SK-N-SH (cell line): ENCODE measurements around the gene KCNJ2. TPM values are rescaled to one million over a fixed set of nuclear protein-coding genes. Genes with fewer than 3 reads are reported as not detected.

ENCODE experiments used
- CTCF ChIA-PET: fragments of 300-600, 350-600 bp; formaldehyde crosslinking; extraction: SDS; loops from one replicate; lab custom pipeline; 2021; lab: Yijun Ruan, JAX
- POLR2A ChIA-PET: fragments of 350-600 bp; sonication (Branson Sonifier 250); formaldehyde crosslinking; extraction: SDS; loops from one replicate; lab custom pipeline; 2020; ENCODE audit warnings: antibody characterized with exemption, inconsistent platforms; lab: Yijun Ruan, JAX
- DNase-seq: peaks from one replicate; pipeline ENCODE4 v3.0.0; 2012
- H2AFZ ChIP-seq: fragments of 200-600 bp; sonication (generic); 2 replicates; pipeline ENCODE4 v1.8.1; 2016; ENCODE audit warnings: antibody characterized with exemption, mild to moderate bottlenecking, low read depth
- H3F3A ChIP-seq: fragments of 200-600 bp; sonication (generic); replicated peaks from 2 replicates; pipeline ENCODE3; 2016; ENCODE audit warnings: antibody characterized with exemption, mild to moderate bottlenecking; ENCODE audit not compliant: insufficient read depth
- H3K27ac ChIP-seq, 2 experiments: fragments of 200-500 bp in 1 of 2; fragments of 200-600 bp in 1 of 2; sonication (Bioruptor generic) in 1 of 2; sonication (generic), shearing (Covaris generic) in 1 of 2; 2 replicates each; pipeline versions ENCODE4 v1.5.1 to v1.6.1; 2014 to 2016; ENCODE audit warnings: low read depth in 2 of 2, inconsistent platforms in 1 of 2, low read length in 1 of 2, mild to moderate bottlenecking in 1 of 2, mixed read lengths in 1 of 2
- H3K27me3 ChIP-seq: fragments of 200-600 bp; sonication (generic), shearing (Covaris generic); 2 replicates; pipeline ENCODE4 v1.6.1; 2016; ENCODE audit warnings: mixed run types; ENCODE audit not compliant: insufficient read depth
- H3K36me3 ChIP-seq, 2 experiments: fragments of 200-500 bp in 1 of 2; fragments of 200-600 bp in 1 of 2; sonication (Bioruptor generic) in 1 of 2; sonication (generic) in 1 of 2; replicated peaks in 1 of 2; 2 replicates each; pipeline versions ENCODE3 to v1.5.1; 2014 to 2016; ENCODE audit warnings: low read length in 1 of 2, mild to moderate bottlenecking in 1 of 2; ENCODE audit not compliant: insufficient read depth in 2 of 2, control insufficient read depth in 1 of 2
- H3K4me1 ChIP-seq, 2 experiments: fragments of 200-500 bp in 1 of 2; fragments of 200-600 bp in 1 of 2; sonication (Bioruptor generic) in 1 of 2; sonication (generic), shearing (Covaris generic) in 1 of 2; 2 replicates each; pipeline versions ENCODE4 v1.5.1 to v1.6.1; 2014 to 2016; ENCODE audit warnings: low read depth in 1 of 2, low read length in 1 of 2, mixed run types in 1 of 2; ENCODE audit not compliant: insufficient read depth in 2 of 2, control insufficient read depth in 1 of 2
- H3K4me2 ChIP-seq: fragments of 200-600 bp; sonication (generic), shearing (Covaris generic); 2 replicates; pipeline ENCODE4 v1.6.1; 2017; ENCODE audit warnings: mixed run types
- H3K4me3 ChIP-seq, 2 experiments: fragments of 200-500 bp in 1 of 2; fragments of 200-600 bp in 1 of 2; sonication (Bioruptor generic) in 1 of 2; sonication (generic), shearing (Covaris generic) in 1 of 2; 2 replicates each; pipeline versions ENCODE4 v1.5.1 to v1.8.1; 2014 to 2016; ENCODE audit warnings: low read depth in 2 of 2, inconsistent platforms in 1 of 2, low read length in 1 of 2, mild to moderate bottlenecking in 1 of 2, mixed read lengths in 1 of 2, moderate library complexity in 1 of 2
- H3K79me2 ChIP-seq: fragments of 200-600 bp; sonication (generic); 2 replicates; pipeline ENCODE4 v1.8.1; 2017; ENCODE audit warnings: mild to moderate bottlenecking; ENCODE audit not compliant: insufficient read depth
- H3K9ac ChIP-seq: fragments of 200-600 bp; sonication (generic); 2 replicates; pipeline ENCODE4 v1.6.1; 2017; ENCODE audit warnings: mixed run types
- H3K9me2 ChIP-seq: fragments of 200-600 bp; sonication (generic); 2 replicates; pipeline ENCODE4 v1.6.1; 2017; ENCODE audit warnings: mixed run types
- H3K9me3 ChIP-seq: fragments of 200-600 bp; sonication (generic); 2 replicates; pipeline ENCODE4 v1.6.1; 2017; ENCODE audit warnings: mixed run types, mild to moderate bottlenecking, moderate library complexity
- H4K20me1 ChIP-seq: fragments of 200-600 bp; sonication (generic); 2 replicates; pipeline ENCODE4 v1.6.1; 2017; ENCODE audit warnings: mild to moderate bottlenecking, mixed run types; ENCODE audit not compliant: insufficient read depth
- FOSL2 ChIP-seq: IDR thresholded peaks from 2 replicates; pipeline ENCODE4 v1.4.0; 2012; ENCODE audit warnings: low read depth, mild to moderate bottlenecking, moderate library complexity, borderline replicate concordance
- FOXM1 ChIP-seq: IDR thresholded peaks from 2 replicates; pipeline ENCODE4 v1.4.0; 2012; ENCODE audit warnings: low read depth, mild to moderate bottlenecking
- RFX5 ChIP-seq: IDR thresholded peaks from 2 replicates; pipeline ENCODE4 v1.6.1; 2012; ENCODE audit warnings: mild to moderate bottlenecking, improper control_type of control experiment, low read length
- TAF1 ChIP-seq: IDR thresholded peaks from 2 replicates; pipeline ENCODE4 v1.6.1; 2012; ENCODE audit warnings: low read depth, mild to moderate bottlenecking, low read length, moderate library complexity, borderline replicate concordance
- TEAD4 ChIP-seq: IDR thresholded peaks from 2 replicates; pipeline ENCODE4 v1.4.0; 2012; ENCODE audit warnings: mild to moderate bottlenecking, borderline replicate concordance; ENCODE audit not compliant: insufficient read depth
- YY1 ChIP-seq: IDR thresholded peaks from 2 replicates; pipeline ENCODE4 v1.4.0; 2012; ENCODE audit warnings: low read depth, mild to moderate bottlenecking
- WGBS: methylation state at CpG from one replicate; pipeline ENCODE4 v1.1.6; 2017; ENCODE audit warnings: low lambda C conversion rate; 5-methylcytosine and 5-hydroxymethylcytosine counted together
- polyA plus RNA-seq, 3 experiments: library from polyadenylated mRNA; depleted of rRNA; stranded (reverse); fragments of >200 nt; gene quantifications; 2 replicates each; pipeline ENCODE4 v1.2.3, GENCODE V29; 2012
- TF ChIP-seq, protein P1 (sequence below): IDR thresholded peaks from 2 replicates; pipeline ENCODE4; 2012
- TF ChIP-seq, protein P2 (sequence below): fragments of 150-350 bp; IDR thresholded peaks from 2 replicates; pipeline ENCODE4 v1.6.1; 2016; ENCODE audit warnings: mild to moderate bottlenecking, low read depth, low read length
- TF ChIP-seq, protein P3 (sequence below): IDR thresholded peaks from 2 replicates; pipeline ENCODE4 v1.4.0; 2012; ENCODE audit warnings: low read depth

KCNJ2 gene
- polyA plus RNA-seq, 1 of the 3 experiments (the other 2 are of a cell fraction) = 0.21 TPM

DNA sequence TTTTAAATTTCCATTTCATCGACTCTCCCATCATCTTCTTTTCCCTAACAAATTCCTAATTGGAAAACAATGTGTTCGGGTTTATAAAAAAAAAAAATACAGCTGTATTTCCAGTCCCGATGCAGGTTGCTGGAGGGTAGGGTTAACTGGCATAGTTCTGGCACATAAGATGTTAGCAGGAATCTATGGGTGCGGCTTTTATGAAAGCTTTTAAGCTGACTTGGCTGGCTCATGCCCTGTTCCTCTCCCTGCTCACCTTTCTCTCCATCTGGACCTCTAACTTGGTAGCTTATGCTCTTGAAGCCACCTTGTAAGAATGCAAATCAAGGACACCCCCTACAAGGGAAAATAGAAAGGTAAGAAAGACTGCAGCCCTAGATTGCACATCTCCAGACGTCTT lies 33.2 kb upstream of the KCNJ2 start:
- H3K36me3 ChIP-seq = no peaks in the 10 kb centered on the region
- no peaks in the 10 kb centered on the region for H3K9me2 ChIP-seq
- ChIA-PET POLR2A (interaction anchor here (0.6 kb wide), 1 partner anchor 285 kb away, joined by 3 read pairs; no protein-coding TSS in a partner anchor), CTCF (interaction anchor here (0.6 to 1.4 kb wide), 5 partner anchors 8 to 529 kb away, joined by 3 to 8 read pairs (median 3); no protein-coding TSS in a partner anchor)
- H3F3A ChIP-seq = no peaks in the 10 kb centered on the region
- H3K4me3 ChIP-seq = no peak overlapping the region
- no peaks in the 10 kb centered on the region for H4K20me1 ChIP-seq
- DNase-seq = no peak
- peaks cover 0 to 2% of the 10 kb centered on the region in 2 experiments; a peak in 2 of 4 replicates for H3K4me1 ChIP-seq
- H3K27ac ChIP-seq = no peak overlapping the region
- no peaks in the 10 kb centered on the region for H3K9me3 ChIP-seq
- no peak overlapping the region for H2AFZ ChIP-seq
- H3K9ac ChIP-seq = no peak overlapping the region
- H3K79me2 ChIP-seq = no peaks in the 10 kb centered on the region
- TF ChIP-seq YY1 (no peak), FOSL2 (no peak)
- TF ChIP-seq, all 33 proteins: peak for 0
- H3K27me3 ChIP-seq = no peaks in the 10 kb centered on the region
- H3K4me2 ChIP-seq = no peak overlapping the region
- 90% methylated on average over 5 of the region's 5 CpGs for WGBS

DNA sequence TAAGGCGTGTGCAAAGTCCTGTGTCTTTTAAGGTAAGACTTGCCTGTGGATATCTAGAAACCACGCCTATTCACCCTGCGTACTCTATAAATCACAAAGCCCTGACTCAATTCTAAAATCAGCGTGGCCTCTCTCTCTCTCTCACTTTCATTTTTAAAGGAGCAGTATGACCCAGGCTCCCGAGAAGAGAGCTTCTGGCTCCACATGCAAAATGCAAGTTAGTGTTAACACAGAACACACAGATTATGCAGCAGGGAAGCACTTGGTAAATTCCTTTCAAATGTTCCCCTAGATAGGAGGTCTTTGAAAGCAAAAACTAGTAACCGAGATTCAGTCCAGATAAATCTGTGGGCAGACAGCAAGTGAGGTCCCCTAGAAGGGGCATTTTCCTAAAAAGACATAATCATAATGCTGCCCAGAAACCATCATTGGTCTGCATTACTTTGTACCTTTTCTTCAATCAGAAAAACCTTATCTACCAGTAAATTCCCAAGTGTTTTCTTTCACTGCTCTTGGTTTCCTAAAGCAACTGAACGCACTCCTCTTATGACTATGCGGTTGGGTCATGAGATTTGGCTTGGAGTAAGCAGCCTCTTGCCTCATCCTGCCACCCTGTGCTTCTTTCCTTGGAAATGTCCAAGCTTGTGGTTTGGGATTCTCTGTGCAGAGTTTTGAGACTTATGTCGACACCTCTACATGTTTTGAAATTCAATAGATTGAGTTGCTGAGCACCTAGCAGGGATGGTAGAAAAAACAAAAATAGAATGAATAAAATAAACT lies 31.7 kb upstream of the KCNJ2 start:
- no peaks in the 10 kb centered on the region for H3K9me2 ChIP-seq
- no peaks in the 10 kb centered on the region for H3K79me2 ChIP-seq
- H3K4me2 ChIP-seq = peak overlapping the region; percentile 56
- TF ChIP-seq, protein P1, sequence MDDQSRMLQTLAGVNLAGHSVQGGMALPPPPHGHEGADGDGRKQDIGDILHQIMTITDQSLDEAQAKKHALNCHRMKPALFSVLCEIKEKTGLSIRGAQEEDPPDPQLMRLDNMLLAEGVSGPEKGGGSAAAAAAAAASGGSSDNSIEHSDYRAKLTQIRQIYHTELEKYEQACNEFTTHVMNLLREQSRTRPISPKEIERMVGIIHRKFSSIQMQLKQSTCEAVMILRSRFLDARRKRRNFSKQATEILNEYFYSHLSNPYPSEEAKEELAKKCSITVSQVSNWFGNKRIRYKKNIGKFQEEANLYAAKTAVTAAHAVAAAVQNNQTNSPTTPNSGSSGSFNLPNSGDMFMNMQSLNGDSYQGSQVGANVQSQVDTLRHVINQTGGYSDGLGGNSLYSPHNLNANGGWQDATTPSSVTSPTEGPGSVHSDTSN = peak; percentile 64
- TF ChIP-seq TAF1 (no peak), TEAD4 (no peak), RFX5 (no peak), FOXM1 (0 out of 2 replicates have a peak, but pooled peaks have one; percentile 1)
- TF ChIP-seq, protein P2, sequence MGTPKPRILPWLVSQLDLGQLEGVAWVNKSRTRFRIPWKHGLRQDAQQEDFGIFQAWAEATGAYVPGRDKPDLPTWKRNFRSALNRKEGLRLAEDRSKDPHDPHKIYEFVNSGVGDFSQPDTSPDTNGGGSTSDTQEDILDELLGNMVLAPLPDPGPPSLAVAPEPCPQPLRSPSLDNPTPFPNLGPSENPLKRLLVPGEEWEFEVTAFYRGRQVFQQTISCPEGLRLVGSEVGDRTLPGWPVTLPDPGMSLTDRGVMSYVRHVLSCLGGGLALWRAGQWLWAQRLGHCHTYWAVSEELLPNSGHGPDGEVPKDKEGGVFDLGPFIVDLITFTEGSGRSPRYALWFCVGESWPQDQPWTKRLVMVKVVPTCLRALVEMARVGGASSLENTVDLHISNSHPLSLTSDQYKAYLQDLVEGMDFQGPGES = no peak
- TF ChIP-seq, protein P3, sequence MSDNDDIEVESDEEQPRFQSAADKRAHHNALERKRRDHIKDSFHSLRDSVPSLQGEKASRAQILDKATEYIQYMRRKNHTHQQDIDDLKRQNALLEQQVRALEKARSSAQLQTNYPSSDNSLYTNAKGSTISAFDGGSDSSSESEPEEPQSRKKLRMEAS = peak; percentile 34; the same call in 1 of the 2 replicates
- TF ChIP-seq, all 33 proteins: peak for 3
- H3K36me3 ChIP-seq = no peaks in the 10 kb centered on the region
- peak overlapping the region; percentile 3; the same call in 1 of the 2 replicates for H3K9ac ChIP-seq
- no peaks in the 10 kb centered on the region for H3K9me3 ChIP-seq
- CTCF ChIA-PET = interaction anchor here (1.2 to 1.5 kb wide), 2 partner anchors 9 to 530 kb away, joined by 3 to 4 read pairs; no protein-coding TSS in a partner anchor
- peak overlapping the region in 1 of 2 experiments; percentile 48; a peak in 1 of 4 replicates for H3K27ac ChIP-seq
- POLR2A ChIA-PET = no interaction called here
- peaks cover 0 to 2% of the 10 kb centered on the region in 2 experiments; a peak in 2 of 4 replicates for H3K4me1 ChIP-seq
- no peaks in the 10 kb centered on the region for H4K20me1 ChIP-seq
- H3K27me3 ChIP-seq = no peaks in the 10 kb centered on the region
- H3F3A ChIP-seq = no peaks in the 10 kb centered on the region
- H3K4me3 ChIP-seq = peak overlapping the region in 1 of 2 experiments; percentile 28; a peak in 1 of 4 replicates
- 62% methylated on average over 9 of the region's 9 CpGs for WGBS
- peak overlapping the region; percentile 55 for H2AFZ ChIP-seq
- DNase-seq = no peak
